ENCODE measurements around the gene NR2F1. TPM values are rescaled to one million over a fixed set of nuclear protein-coding genes. Genes with fewer than 3 reads are reported as not detected.

The NR2F1 gene
- total RNA-seq, 1 donor from 2014 or later = 83.2 TPM

Other genes starting within 250 kb of the NR2F1 start
- 16.2 TPM for gene NR2F1-AS1, start 2.0 kb upstream of the NR2F1 start, total RNA-seq
- 1.6 TPM for gene POU5F2, start 158.4 kb downstream of the NR2F1 start, total RNA-seq

All from upper lobe of right lung (tissue), 1 donor.